ENCODE results near the gene CRIM1. TPM values are rescaled to one million over a fixed set of nuclear protein-coding genes. Genes with fewer than 3 reads are reported as not detected.

The CRIM1 gene
- total RNA-seq, 1 experiment from 2014 or later: 292 TPM

- no peaks in the 10 kb centered on the region for H3K9me3 Mint-ChIP-seq (ENCODE audit: unreplicated experiment)
- peaks cover 13% of the 10 kb centered on the region for H3K4me1 Mint-ChIP-seq (ENCODE audit: low read depth, unreplicated experiment)
- no peak overlapping the region for H3K27ac Mint-ChIP-seq (ENCODE audit: unreplicated experiment)
- no peak for TF ChIP-seq CTCF (IDR thresholded peaks at IDR 0.05; ENCODE audit: insufficient read depth in 1 of 2, low read depth in 1 of 2, low read length in 1 of 2, severe bottlenecking in 1 of 2, unreplicated experiment in 1 of 2)
- no peak for DNase-seq
- no peaks in the 10 kb centered on the region for H3K27me3 Mint-ChIP-seq (ENCODE audit: insufficient read depth, unreplicated experiment)
- no TSS peak for BruUV-seq (replicated peaks)
- H3K36me3 Mint-ChIP-seq (ENCODE audit: insufficient read depth, unreplicated experiment): peaks cover 6% of the 10 kb centered on the region
- Histone ChIP-seq H3K4me1 (peaks cover 59% of the 10 kb centered on the region), H3K36me3 (ENCODE audit: control insufficient read depth, insufficient read depth, low read length) (no peaks in the 10 kb centered on the region), H3K4me3 (ENCODE audit: low read depth, low read length) (no peak overlapping the region), H3K27me3 (replicated peaks; ENCODE audit: control insufficient read depth, insufficient read depth, low read length) (no peaks in the 10 kb centered on the region), H3K9me3 (no peaks in the 10 kb centered on the region)
- CTCF ChIA-PET: interaction anchor here (1.7 to 2.9 kb wide), 5 partner anchors 10 to 108 kb away, joined by 4 to 18 read pairs (median 7); partner anchors contain the start of gene CRIM1
- POLR2A ChIA-PET: no interaction called here
- intact Hi-C loops (cut with micrococcal nuclease; ENCODE audit: unreplicated experiment): loop anchor here (5.0 kb wide), 1 partner anchor 211 kb away; no protein-coding TSS in a partner anchor
- no peak overlapping the region for H3K4me3 Mint-ChIP-seq (ENCODE audit: unreplicated experiment)
These were observed 105.6 kb downstream of the CRIM1 start for GRCh38 chr2:36461039-36461681.

- no peak for DNase-seq
- Mint-ChIP-seq H3K27ac (ENCODE audit: unreplicated experiment) (no peak overlapping the region), H3K4me3 (ENCODE audit: unreplicated experiment) (no peak overlapping the region), H3K36me3 (ENCODE audit: insufficient read depth, unreplicated experiment) (peaks cover 18% of the 10 kb centered on the region), H3K4me1 (ENCODE audit: low read depth, unreplicated experiment) (peaks cover 20% of the 10 kb centered on the region), H3K9me3 (ENCODE audit: unreplicated experiment) (no peaks in the 10 kb centered on the region), H3K27me3 (ENCODE audit: insufficient read depth, unreplicated experiment) (no peaks in the 10 kb centered on the region)
- no peak overlapping the region for H3K4me3 ChIP-seq (ENCODE audit: low read depth, low read length)
- H3K27me3 ChIP-seq (replicated peaks; ENCODE audit: control insufficient read depth, insufficient read depth, low read length): no peaks in the 10 kb centered on the region
- no TSS peak for BruUV-seq (replicated peaks)
- POLR2A ChIA-PET: no interaction called here
- no peaks in the 10 kb centered on the region for H3K9me3 ChIP-seq
- H3K4me1 ChIP-seq: peaks cover 51% of the 10 kb centered on the region
- intact Hi-C loops (cut with micrococcal nuclease; ENCODE audit: unreplicated experiment): loop anchor here (5.0 kb wide), 1 partner anchor 210 kb away; no protein-coding TSS in a partner anchor
- peaks cover 2% of the 10 kb centered on the region; the same call in 1 of the 2 replicates for H3K36me3 ChIP-seq (ENCODE audit: control insufficient read depth, insufficient read depth, low read length)
- TF ChIP-seq CTCF (IDR thresholded peaks at IDR 0.05; ENCODE audit: insufficient read depth in 1 of 2, low read depth in 1 of 2, low read length in 1 of 2, severe bottlenecking in 1 of 2, unreplicated experiment in 1 of 2): no peak
- CTCF ChIA-PET: interaction anchor here (1.7 to 2.1 kb wide), 2 partner anchors 26 to 110 kb away, joined by 4 to 6 read pairs; no protein-coding TSS in a partner anchor
These were observed 106.8 kb downstream of the CRIM1 start for GRCh38 chr2:36462311-36462935.

- intact Hi-C loops (cut with micrococcal nuclease; ENCODE audit: unreplicated experiment): loop anchor here (5.0 kb wide), 1 partner anchor 209 kb away; no protein-coding TSS in a partner anchor
- no peak for TF ChIP-seq CTCF (IDR thresholded peaks at IDR 0.05; ENCODE audit: insufficient read depth in 1 of 2, low read depth in 1 of 2, low read length in 1 of 2, severe bottlenecking in 1 of 2, unreplicated experiment in 1 of 2)
- Mint-ChIP-seq H3K36me3 (ENCODE audit: insufficient read depth, unreplicated experiment) (peaks cover 28% of the 10 kb centered on the region), H3K9me3 (ENCODE audit: unreplicated experiment) (no peaks in the 10 kb centered on the region), H3K27ac (ENCODE audit: unreplicated experiment) (peak overlapping the region; percentile 13), H3K4me3 (ENCODE audit: unreplicated experiment) (no peak overlapping the region), H3K27me3 (ENCODE audit: insufficient read depth, unreplicated experiment) (no peaks in the 10 kb centered on the region), H3K4me1 (ENCODE audit: low read depth, unreplicated experiment) (peaks cover 20% of the 10 kb centered on the region)
- DNase-seq: no peak
- ChIA-PET POLR2A (interaction anchor here (0.5 kb wide), 1 partner anchor 222 kb away, joined by 3 read pairs; no protein-coding TSS in a partner anchor), CTCF (no interaction called here)
- no TSS peak for BruUV-seq (replicated peaks)
- Histone ChIP-seq H3K4me3 (ENCODE audit: low read depth, low read length) (no peak overlapping the region), H3K4me1 (peaks cover 42% of the 10 kb centered on the region), H3K9me3 (no peaks in the 10 kb centered on the region), H3K27me3 (replicated peaks; ENCODE audit: control insufficient read depth, insufficient read depth, low read length) (no peaks in the 10 kb centered on the region), H3K36me3 (ENCODE audit: control insufficient read depth, insufficient read depth, low read length) (peaks cover 2% of the 10 kb centered on the region; the same call in 1 of the 2 replicates)
These were observed 107.8 kb downstream of the CRIM1 start for GRCh38 chr2:36463365-36463764.

Measured in Caco-2 (cell line).